Measurements from ENCODE around the gene OASL. TPM values are rescaled to one million over a fixed set of nuclear protein-coding genes. Genes with fewer than 3 reads are reported as not detected.
A peak's percentile ranks its signal among the peaks of the same experiment; 100 is the strongest.

OASL gene, protein sequence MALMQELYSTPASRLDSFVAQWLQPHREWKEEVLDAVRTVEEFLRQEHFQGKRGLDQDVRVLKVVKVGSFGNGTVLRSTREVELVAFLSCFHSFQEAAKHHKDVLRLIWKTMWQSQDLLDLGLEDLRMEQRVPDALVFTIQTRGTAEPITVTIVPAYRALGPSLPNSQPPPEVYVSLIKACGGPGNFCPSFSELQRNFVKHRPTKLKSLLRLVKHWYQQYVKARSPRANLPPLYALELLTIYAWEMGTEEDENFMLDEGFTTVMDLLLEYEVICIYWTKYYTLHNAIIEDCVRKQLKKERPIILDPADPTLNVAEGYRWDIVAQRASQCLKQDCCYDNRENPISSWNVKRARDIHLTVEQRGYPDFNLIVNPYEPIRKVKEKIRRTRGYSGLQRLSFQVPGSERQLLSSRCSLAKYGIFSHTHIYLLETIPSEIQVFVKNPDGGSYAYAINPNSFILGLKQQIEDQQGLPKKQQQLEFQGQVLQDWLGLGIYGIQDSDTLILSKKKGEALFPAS
- 10 to 100 TPM in 2 of 3 donors, 1 to 10 TPM in 1; 7.5 to 48.0 (median 35.2) TPM for total RNA-seq
- total RNA-seq (2013): 11.4 TPM

DNA sequence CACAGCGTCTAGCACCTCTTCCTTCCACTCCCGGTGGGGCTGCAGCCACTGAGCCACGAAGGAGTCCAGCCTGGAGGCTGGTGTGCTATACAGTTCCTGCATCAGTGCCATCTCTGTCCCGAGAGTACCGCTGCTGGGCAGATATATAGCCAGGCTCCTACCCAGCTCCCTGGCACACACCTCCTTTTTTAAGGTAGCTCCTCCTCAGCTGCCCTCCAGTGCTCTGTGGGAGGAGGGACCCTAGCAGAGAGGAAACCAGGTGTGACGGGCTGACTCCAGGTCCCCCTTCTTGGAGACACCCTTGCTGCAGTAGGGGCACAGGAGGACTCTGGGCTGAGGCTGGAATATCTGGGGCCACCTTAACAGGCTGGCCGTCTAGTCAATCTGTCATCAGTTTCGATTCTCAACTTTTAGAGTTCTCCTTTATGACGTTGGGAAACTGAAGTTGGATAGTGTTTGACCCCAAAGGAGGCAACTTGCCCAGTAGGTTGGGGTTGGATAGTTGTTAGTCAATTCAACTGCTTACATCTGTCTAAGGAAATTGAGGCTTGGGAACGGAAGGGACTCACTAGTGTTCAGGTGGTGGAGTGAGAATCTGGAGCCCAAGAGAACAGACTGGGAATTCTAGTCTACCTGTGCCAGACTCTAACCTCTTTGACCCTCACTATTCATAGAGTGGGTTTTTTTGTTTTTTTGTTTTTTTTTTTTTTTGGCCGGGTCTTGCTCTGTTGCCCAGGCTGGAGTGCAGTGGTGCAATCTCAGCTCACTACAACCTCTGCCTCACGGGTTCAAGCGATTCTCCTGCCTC is at the start of gene OASL:
TSS of gene OASL (minus strand) at position 386 of the 808 bp plus-strand sequence. CDS start at position 111, 275 bp downstream.
- H3K36me3 Mint-ChIP-seq: no peaks in the 10 kb centered on the region
- peaks cover 9 to 18% of the 10 kb centered on the region in 2 donors for H3K27me3 Mint-ChIP-seq (ENCODE audit: low read depth in 2 of 2)
- intact Hi-C loops (cut with micrococcal nuclease): loop anchor here (1.0 kb wide), 2 partner anchors 21 to 23 kb away; partner anchors contain the start of gene C12orf43
- peak; percentile 62 to 83 (median 71) for ATAC-seq
- TF ChIP-seq, protein P1, sequence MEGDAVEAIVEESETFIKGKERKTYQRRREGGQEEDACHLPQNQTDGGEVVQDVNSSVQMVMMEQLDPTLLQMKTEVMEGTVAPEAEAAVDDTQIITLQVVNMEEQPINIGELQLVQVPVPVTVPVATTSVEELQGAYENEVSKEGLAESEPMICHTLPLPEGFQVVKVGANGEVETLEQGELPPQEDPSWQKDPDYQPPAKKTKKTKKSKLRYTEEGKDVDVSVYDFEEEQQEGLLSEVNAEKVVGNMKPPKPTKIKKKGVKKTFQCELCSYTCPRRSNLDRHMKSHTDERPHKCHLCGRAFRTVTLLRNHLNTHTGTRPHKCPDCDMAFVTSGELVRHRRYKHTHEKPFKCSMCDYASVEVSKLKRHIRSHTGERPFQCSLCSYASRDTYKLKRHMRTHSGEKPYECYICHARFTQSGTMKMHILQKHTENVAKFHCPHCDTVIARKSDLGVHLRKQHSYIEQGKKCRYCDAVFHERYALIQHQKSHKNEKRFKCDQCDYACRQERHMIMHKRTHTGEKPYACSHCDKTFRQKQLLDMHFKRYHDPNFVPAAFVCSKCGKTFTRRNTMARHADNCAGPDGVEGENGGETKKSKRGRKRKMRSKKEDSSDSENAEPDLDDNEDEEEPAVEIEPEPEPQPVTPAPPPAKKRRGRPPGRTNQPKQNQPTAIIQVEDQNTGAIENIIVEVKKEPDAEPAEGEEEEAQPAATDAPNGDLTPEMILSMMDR (IDR thresholded peaks at IDR 0.05): no peak
- H3K27ac Mint-ChIP-seq: peak within 1 kb of the TSS; percentile 93 to 96
- H3K4me1 ChIP-seq (ENCODE audit: control insufficient read depth, insufficient read depth, low read length): peaks cover 55% of the 10 kb centered on the region
- H3K9me3 ChIP-seq (ENCODE audit: control insufficient read depth, insufficient read depth, low read length): no peaks in the 10 kb centered on the region
- WGBS (ENCODE audit: insufficient coverage): 25% methylated on average over 13 of the region's 13 CpGs
- DNase-seq: peak; percentile 67 to 81
- H3K4me1 Mint-ChIP-seq: peaks cover 43 to 47% of the 10 kb centered on the region in 2 donors
- H3K27ac ChIP-seq (ENCODE audit: low read length): peak within 1 kb of the TSS; percentile 78
- H3K4me3 Mint-ChIP-seq: peak within 1 kb of the TSS; percentile 97
- H3K27me3 ChIP-seq (ENCODE audit: control insufficient read depth, insufficient read depth, low read length): no peaks in the 10 kb centered on the region
- H3K4me3 ChIP-seq (ENCODE audit: low read length): peak within 1 kb of the TSS; percentile 60
- H3K9me3 Mint-ChIP-seq: no peaks in the 10 kb centered on the region
- no peaks in the 10 kb centered on the region for H3K36me3 ChIP-seq (ENCODE audit: control insufficient read depth, insufficient read depth, low read length)

DNA sequence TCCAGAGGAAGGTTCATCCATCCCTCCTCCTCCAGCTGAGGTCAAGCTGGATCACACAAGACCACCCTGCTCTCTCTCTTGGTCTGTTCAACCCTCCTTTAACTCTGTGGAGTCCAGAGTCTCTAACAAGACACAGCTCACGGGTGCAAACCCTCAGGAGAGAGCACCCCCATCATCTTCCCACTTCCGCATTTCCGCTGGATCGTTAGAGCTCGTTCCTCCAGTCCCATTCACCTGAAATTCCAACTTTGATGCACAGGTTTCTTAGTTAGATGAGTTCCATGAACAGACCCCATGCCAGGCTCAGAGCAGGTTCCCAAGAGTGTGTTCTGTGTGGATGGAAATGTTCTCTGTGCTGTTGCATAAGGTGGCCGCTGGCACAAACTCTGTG is 49.1 kb upstream of the OASL start:
- no peak for DNase-seq
- H3K4me3 ChIP-seq (ENCODE audit: low read length): no peak overlapping the region
- no peaks in the 10 kb centered on the region for H3K27me3 ChIP-seq (ENCODE audit: control insufficient read depth, insufficient read depth, low read length)
- TF ChIP-seq, protein P1 (IDR thresholded peaks at IDR 0.05): no peak
- H3K36me3 ChIP-seq (ENCODE audit: control insufficient read depth, insufficient read depth, low read length): no peaks in the 10 kb centered on the region
- H3K4me1 Mint-ChIP-seq: peaks cover 45 to 46% of the 10 kb centered on the region in 2 donors
- H3K27me3 Mint-ChIP-seq (ENCODE audit: low read depth in 2 of 2): no peaks in the 10 kb centered on the region
- WGBS (ENCODE audit: insufficient coverage): 97% methylated on average over 6 of the region's 6 CpGs
- no peak overlapping the region for H3K4me3 Mint-ChIP-seq
- no peaks in the 10 kb centered on the region for H3K9me3 Mint-ChIP-seq
- peak overlapping the region in 1 of 2 donors; percentile 37 for H3K27ac Mint-ChIP-seq
- H3K9me3 ChIP-seq (ENCODE audit: control insufficient read depth, insufficient read depth, low read length): no peaks in the 10 kb centered on the region
- H3K27ac ChIP-seq (ENCODE audit: low read length): no peak overlapping the region
- H3K4me1 ChIP-seq (ENCODE audit: control insufficient read depth, insufficient read depth, low read length): peaks cover 25% of the 10 kb centered on the region
- ATAC-seq: no peak
- intact Hi-C loops (cut with micrococcal nuclease): no loop called here
- H3K36me3 Mint-ChIP-seq: no peaks in the 10 kb centered on the region

DNA sequence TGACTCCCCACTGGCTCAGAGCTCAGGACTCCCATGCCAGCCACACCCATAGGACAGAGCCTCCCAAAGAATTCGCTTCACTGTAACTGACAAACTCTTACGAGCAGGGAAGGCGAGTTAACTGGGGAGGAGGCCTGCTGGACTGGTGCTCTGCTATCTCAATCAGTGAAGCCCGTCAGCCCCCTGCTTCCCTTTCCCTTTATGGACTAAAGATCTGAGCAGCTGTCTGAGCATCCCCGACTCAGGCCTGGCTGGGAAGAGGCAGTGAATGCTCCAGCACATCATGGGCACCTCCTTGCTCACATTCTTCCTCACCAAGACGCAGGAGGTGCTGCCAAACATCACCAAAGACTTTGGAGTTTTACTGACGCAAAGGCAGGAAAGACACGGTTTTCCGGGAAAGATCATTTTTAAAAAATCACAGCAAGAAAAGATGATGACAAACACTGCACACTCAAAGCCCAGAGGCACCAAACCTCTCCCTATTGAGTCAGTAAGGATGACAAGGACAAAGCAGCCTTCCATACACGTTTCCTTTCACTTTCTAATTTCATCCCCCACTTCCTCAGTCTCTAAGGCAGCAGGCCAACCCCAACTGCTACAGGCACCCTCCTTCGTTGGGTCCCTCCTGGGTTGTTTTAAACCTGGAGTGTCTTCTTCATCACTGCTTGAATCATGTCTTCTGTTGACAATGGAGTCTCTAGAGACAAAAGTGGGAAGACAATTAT is 48.6 kb upstream of the OASL start:
- Histone ChIP-seq H3K27ac (ENCODE audit: low read length) (no peak overlapping the region), H3K27me3 (ENCODE audit: control insufficient read depth, insufficient read depth, low read length) (no peaks in the 10 kb centered on the region), H3K36me3 (ENCODE audit: control insufficient read depth, insufficient read depth, low read length) (no peaks in the 10 kb centered on the region), H3K4me3 (ENCODE audit: low read length) (no peak overlapping the region), H3K4me1 (ENCODE audit: control insufficient read depth, insufficient read depth, low read length) (peaks cover 20% of the 10 kb centered on the region), H3K9me3 (ENCODE audit: control insufficient read depth, insufficient read depth, low read length) (no peaks in the 10 kb centered on the region)
- Mint-ChIP-seq H3K27ac (peak overlapping the region in 1 of 2 donors; percentile 37), H3K4me3 (no peak overlapping the region), H3K4me1 (peaks cover 40% of the 10 kb centered on the region in 2 donors), H3K27me3 (ENCODE audit: low read depth in 2 of 2) (no peaks in the 10 kb centered on the region), H3K9me3 (no peaks in the 10 kb centered on the region), H3K36me3 (no peaks in the 10 kb centered on the region)
- TF ChIP-seq, protein P1 (IDR thresholded peaks at IDR 0.05): no peak
- no peak for ATAC-seq
- no peak for DNase-seq
- 75% methylated on average over 11 of the region's 11 CpGs for WGBS (ENCODE audit: insufficient coverage)
- intact Hi-C loops (cut with micrococcal nuclease): no loop called here

Data from natural killer cell (primary cell).